T47D (cell line): ENCODE measurements around the gene ADARB2.

Experiments
- DNase-seq, 2 experiments: peaks; one replicate each; pipeline versions ENCODE4 v3.0.0 to v3.0.0-alpha.2; 2011 to 2012; ENCODE audit warnings: low read depth in 1 of 2, low spot score in 1 of 2
- JUND ChIP-seq: IDR thresholded peaks from 2 replicates; pipeline ENCODE4 v1.6.1; 2012; ENCODE audit warnings: low read depth
- in situ Hi-C: cut with HindIII; loops from 2 replicates; pipeline ENCODE4 v1.10.0; 2016; ENCODE audit warnings: low sequenced_read_pairs, low pct_unique_long_range_greater_than_20kb

Gene ADARB2

DNA sequence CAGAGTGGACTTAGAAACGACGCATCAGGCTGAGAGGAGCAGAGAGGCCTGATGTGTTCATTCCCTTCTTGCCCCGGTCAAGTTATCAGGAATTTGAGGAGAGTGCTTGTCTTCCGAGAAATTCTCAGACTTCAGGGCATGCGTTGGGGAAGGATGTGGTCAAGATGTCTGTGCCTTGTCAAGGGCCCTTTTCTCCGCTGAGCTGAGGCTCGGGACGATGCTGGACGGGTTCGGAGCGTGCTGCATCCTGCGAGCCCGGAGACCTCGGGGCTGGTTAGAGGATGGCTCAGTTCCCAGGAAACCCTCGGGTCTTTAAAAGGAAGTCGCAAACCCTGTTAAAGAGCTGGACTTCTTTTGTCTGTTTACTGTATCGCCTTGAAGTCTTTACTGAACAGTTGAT lies 325.4 kb downstream of the ADARB2 start:
- in situ Hi-C loops, result no loop called here
- TF ChIP-seq JUND, result no peak
- DNase-seq, result no peak

DNA sequence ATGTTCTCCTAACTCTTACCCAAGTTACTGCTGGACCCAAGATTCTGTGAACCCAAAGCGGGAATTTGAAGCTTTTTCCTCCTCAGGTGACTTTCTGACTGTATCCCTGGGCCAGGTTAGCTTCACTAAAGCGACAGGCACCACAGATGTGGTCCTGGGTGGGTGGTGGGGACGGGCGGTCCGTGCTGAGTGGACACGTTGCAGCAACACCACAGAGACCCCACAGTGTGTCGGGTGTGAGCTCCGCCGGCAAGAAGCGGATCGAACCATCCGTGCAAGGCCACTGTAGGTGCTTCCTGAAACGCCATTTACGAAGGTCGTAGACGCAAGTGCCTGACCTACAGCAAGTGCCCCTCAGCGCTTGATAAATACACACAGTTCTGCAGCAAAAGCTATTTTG lies 325.9 kb downstream of the ADARB2 start:
- in situ Hi-C loops, result no loop called here
- DNase-seq, result no peak
- no peak for TF ChIP-seq JUND

DNA sequence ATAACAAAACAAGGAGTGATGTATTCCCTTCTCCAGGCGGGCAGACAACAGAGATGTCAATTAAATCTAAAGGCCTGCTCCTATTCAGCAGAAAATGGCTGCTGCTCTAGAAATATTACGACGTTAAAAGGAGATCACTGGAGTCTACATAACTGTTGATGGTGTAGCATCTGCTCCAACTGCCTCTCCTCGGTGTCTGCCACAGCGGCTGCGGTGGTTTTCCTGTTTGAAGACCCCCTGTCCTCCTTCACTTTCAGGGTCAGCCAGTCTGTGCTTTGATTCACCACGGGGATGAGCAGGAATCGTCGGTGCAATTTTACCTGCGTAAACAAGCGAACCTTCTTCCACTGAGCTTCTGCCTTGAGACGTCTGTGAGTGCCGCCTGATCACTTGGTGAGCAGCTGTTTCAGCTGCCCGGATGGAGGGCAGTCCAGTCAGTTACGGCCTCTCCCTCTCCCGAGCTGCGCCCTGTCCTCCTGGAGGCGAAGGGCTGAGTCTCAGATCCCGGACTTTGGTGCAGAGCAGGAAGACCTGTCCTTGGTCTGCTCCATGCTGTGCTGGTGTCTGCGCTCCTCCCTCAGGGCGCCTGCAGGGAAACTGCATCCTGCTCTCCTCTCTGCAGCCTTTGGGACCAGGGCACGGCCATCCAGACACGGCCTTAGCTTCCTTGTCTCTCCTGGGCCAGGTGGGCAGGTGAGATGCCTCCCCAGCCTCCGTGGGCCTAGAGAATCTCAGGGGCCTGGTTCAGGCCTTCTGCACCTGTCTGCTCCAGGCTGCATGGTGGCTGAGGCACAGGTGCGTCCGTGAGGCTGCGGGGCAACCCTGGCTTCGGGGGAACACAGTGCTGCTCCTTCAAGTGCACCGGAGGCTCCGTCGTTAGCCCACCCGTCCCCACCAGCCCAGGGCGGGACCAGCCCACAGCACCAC lies 326.6 kb downstream of the ADARB2 start:
- DNase-seq, result no peak
- in situ Hi-C loops, result no loop called here
- no peak for TF ChIP-seq JUND

DNA sequence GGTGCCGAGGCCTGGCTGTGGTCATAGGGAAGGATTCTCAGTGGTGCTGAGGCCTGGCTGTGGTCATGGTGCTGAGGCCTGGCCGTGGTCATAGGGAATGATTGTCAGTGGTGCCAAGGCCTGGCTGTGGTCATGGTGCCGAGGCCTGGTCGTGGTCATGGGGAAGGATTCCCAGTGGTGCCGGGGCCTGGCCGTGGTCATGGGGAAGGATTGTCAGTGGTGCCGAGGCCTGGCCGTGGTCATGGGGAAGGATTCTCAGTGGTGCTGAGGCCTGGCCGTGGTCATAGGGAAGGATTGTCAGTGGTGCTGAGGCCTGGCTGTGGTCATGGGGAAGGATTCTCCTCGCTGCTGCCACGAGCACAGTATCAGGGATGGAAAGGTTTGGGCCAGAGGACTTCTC lies 327.3 kb downstream of the ADARB2 start:
- no peak for DNase-seq
- in situ Hi-C loops, result no loop called here
- TF ChIP-seq JUND, result no peak

DNA sequence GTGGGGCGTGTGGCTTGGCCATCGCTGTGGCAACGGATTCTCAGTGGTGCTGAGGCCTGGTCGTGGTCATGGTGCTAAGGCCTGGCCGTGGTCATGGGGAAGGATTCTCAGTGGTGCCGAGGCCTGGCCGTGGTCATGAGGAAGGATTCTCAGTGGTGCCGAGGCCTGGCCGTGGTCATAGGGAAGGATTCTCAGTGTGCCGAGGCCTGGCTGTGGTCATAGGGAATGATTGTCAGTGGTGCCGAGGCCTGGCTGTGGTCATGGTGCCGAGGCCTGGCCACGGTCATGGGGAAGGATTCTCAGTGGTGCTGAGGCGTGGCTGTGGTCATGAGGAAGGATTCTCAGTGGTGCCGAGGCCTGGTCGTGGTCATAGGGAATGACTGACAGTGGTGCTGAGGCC lies 327.9 kb downstream of the ADARB2 start:
- in situ Hi-C loops, result no loop called here
- DNase-seq, result no peak
- no peak for TF ChIP-seq JUND

DNA sequence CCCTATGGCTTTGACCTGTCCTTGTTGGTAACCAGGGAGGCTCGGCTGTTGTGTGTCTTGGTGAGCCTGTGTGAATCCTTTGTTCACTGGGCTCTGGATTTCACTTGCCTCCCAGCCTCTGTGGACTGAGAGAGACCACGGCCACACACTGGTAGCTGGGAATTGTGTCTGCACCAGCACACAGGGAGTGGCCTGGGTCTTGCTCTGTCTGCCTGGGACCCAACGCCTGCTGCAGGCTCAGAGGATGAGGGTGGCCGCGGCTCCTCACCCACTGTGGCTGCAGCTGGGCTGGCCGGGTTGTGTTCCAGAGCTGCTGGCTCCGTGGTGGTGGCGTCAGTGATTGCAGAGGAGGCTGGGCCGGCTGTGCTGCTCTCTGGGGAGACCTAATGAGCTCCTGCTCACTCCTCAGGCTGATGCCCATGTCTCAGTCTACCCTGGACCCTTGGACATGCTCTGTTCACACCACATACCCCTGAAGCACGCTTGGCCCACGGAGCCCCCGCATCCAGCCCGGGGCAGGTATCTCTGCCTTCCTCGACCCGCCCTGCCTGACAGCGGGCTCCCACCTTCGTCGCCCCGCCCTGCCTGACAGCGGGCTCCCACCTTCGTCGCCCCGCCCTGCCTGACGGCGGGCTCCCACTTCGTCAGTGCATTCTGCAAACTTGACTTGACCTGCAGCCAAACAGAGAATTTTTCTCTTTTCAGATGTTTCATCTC lies 328.5 kb downstream of the ADARB2 start:
- in situ Hi-C loops, result no loop called here
- no peak for TF ChIP-seq JUND
- no peak for DNase-seq

DNA sequence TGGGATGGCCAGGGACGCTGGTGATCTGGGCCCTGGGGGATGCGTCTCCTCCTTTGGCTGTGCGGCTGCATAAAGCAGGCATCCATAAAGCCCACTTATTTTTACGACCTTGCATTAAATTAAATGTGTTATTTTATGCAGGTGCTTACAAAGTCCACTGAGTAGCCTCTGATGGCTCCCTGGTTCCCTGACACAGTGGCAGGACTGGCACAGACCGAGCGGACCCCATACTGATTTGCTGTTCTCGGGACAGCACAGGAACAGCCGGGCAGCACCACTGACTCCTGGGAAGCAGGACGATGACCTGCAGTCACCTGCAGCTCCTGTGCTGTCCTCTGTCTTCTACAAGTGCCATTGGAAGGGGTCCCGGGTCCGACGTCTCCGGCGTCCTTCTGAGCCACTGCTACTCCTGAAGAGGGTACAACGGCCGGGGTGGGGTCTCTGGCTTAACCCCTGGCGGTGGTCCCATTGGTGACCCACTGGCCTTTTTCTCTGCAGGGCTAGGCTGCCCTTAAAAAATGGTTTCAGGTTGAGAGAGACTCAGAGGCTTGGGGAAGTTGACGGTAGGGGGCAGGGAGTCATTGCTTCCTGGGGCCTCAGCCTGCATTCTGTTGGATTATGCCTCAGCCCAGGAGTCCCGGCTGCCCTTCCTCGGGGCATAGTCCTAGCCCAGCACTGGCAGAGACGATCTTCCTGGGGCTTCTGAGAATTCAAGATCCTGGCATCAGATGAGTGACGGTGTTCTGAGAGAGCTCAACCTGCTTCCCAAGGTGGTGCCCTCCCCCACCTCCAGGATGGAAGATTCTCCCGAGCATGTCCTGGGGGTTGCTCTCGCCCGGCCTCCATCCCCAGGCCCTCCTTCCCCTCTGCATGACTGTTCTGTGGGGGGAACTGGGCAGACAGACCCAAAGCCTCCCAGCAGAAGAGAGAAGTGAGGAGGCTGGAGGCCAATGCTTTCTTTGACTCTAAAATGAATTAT lies 330.1 kb downstream of the ADARB2 start:
- no peak for DNase-seq
- TF ChIP-seq JUND, result no peak
- in situ Hi-C loops, result no loop called here

DNA sequence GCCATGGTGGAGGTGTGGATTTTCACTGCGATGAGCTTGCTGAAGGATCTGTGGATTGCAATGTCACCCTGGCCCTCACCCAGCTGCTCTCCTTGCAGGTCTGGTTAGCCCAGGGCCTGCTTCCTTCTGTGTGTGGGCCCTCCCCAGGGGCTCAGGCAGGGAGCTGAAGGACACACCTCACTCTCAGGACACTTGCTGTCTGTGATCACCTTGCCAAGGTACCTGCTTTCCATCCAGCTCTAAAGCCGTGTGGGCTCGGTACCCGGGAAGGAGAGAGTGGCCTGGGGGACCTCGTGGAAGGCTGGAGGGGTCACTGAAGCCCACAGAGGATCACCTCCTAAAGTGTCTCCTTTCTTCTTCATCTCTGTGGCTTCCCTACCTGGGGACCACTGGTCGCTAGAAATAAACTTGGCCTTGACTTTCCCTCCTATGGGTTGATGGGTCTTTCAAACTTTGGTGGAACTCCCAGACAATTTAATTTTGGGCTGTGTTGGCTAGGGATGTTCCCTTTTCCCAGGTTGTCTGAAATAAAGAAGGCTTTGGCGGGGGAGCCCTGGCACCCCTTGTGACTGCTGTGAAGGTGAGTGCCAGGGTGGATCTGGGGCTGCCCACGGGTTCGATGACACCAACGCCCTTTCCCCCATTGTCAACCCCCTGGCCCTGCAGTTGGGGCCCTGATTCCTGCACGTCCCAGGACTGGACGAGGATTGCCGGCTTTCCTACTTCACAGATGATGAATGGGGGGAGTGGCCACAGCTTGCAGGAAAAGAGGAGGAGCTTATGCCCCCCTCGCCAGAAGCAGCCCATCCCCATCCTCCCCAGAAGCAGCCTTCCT lies 331.0 kb downstream of the ADARB2 start:
- in situ Hi-C loops, result no loop called here
- no peak for TF ChIP-seq JUND

DNA sequence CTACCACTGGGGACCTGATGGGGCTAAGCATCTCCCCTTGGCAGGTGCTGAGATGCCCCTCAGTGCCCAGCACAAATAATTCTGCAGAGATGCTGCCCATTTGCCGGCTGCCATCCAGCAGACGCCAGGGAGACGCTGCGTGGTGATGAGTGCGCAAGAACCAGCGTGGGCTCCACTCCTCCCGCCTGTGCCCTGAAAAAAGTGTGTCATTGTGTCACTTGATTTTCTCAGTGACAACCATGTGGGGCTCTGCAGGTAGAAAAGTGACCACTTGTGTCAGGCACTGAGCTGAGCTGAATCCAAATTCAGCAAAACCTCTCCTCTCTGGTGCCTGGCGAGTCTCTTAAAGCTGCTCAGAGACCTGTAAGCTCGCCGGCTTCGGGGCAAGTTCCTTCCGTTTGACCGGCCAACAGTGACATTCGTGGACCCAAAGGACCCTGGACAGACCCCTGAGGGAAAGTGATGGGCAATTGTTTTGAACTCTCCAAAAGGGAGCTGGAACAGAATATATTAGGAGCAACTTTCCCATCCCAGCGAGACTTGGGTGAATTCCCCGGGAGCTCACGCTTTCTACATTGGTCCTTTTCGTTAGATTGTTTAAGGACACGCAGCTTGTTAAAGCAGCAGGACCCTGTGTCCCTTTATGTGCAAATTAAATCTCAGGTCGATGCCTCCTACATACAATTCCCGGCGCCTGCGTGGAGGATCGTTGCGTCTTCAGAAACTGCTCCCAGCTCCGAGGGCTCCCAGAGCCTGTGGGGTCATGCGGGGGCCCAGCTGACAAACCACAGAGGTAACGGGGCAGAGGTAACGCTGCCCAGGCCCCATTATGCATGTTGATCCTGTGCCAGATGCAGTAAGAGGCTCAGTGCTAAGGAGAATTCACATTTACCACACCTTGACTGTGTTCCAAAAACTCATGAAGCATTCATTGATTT lies 332.7 kb downstream of the ADARB2 start:
- TF ChIP-seq JUND, result no peak
- no peak for DNase-seq
- in situ Hi-C loops, result no loop called here

More for the DNA sequence above, 331.0 kb downstream of the ADARB2 start:
- DNase-seq, result no peak

DNA sequence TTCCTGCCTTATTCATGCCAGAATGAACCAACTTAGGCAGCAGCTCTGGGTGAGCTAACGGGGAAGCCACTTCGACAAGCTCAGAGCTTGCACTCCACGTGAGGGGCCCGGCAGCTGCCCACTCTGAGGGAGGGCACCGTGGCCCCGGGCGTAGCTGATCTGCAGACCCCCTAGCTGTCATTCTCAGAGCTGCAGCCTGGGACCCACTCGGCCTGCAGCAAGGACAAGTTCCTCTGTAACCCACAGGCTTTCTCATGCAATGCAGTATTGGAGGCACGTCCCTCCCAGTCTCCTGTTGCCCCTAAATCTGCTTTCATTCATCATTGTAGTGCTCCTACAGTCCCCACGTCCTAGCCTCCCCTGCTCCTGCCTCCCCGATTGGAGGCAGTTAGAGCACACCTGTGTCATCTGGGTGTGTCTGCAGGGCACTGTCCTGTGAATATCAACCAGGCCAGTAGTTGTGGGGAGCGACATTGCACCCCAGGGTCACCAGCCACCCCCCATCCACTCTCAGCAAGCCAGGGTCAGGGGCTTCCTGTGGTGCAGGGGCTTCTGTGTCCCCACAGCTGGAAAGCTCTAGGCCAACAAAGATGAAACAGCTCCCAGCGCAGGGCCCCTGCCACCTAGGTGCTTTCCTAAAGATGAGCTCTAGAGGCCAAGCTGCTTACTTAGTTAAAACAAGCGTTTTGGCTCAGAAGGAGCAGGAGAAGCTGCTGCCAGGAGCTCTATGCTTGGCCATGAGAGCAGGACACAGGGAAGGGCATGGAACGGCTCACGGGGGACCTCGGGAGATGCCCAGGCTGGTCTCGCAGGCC lies 333.6 kb downstream of the ADARB2 start:
- TF ChIP-seq JUND, result no peak
- DNase-seq, result no peak
- in situ Hi-C loops, result no loop called here
